ENCODE measurements around the gene FGF2.
A peak's percentile ranks its signal among the peaks of the same experiment; 100 is the strongest.

Gene FGF2

GRCh38 chr4:122814426-122814825 is 12.2 kb upstream of the FGF2 start:
- Histone ChIP-seq H3K4me1 (ENCODE audit: insufficient read depth, low read length) (no peaks in the 10 kb centered on the region), H3K4me3 (ENCODE audit: low read length) (no peak overlapping the region), H3K36me3 (ENCODE audit: insufficient read depth, low read length) (no peaks in the 10 kb centered on the region), H3K9ac (ENCODE audit: low read depth, low read length) (no peak overlapping the region), H3K9me3 (ENCODE audit: insufficient read depth, low read depth, low read length) (peaks cover 5% of the 10 kb centered on the region; the same call in 1 of the 2 replicates), H3K27ac (ENCODE audit: low read depth, low read length) (no peak overlapping the region), H3K27me3 (ENCODE audit: insufficient read depth, low read length) (no peaks in the 10 kb centered on the region)
- no CpG with 5 or more reads among the region's 2 CpGs for WGBS

- no peak overlapping the region for H3K9ac ChIP-seq (ENCODE audit: low read depth, low read length)
- H3K4me1 ChIP-seq (ENCODE audit: insufficient read depth, low read length) = no peaks in the 10 kb centered on the region
- H3K27ac ChIP-seq (ENCODE audit: low read depth, low read length) = no peak overlapping the region
- no peaks in the 10 kb centered on the region for H3K36me3 ChIP-seq (ENCODE audit: insufficient read depth, low read length)
- no peaks in the 10 kb centered on the region for H3K27me3 ChIP-seq (ENCODE audit: insufficient read depth, low read length)
- H3K4me3 ChIP-seq (ENCODE audit: low read length) = no peak overlapping the region
- H3K9me3 ChIP-seq (ENCODE audit: insufficient read depth, low read depth, low read length) = peaks cover 5% of the 10 kb centered on the region; the same call in 1 of the 2 replicates
- 97% methylated on average over 6 of the region's 6 CpGs for WGBS
These were observed 11.4 kb upstream of the FGF2 start for GRCh38 chr4:122815248-122815647.

- H3K4me1 ChIP-seq (ENCODE audit: insufficient read depth, low read length) = no peaks in the 10 kb centered on the region
- no peaks in the 10 kb centered on the region for H3K9me3 ChIP-seq (ENCODE audit: insufficient read depth, low read depth, low read length)
- 89% methylated on average over 3 of the region's 4 CpGs for WGBS
- no peaks in the 10 kb centered on the region for H3K27me3 ChIP-seq (ENCODE audit: insufficient read depth, low read length)
- H3K27ac ChIP-seq (ENCODE audit: low read depth, low read length) = no peak overlapping the region
- no peak overlapping the region for H3K9ac ChIP-seq (ENCODE audit: low read depth, low read length)
- no peaks in the 10 kb centered on the region for H3K36me3 ChIP-seq (ENCODE audit: insufficient read depth, low read length)
- no peak overlapping the region for H3K4me3 ChIP-seq (ENCODE audit: low read length)
These were observed 10.2 kb upstream of the FGF2 start for GRCh38 chr4:122816476-122816875.

- H3K9me3 ChIP-seq (ENCODE audit: insufficient read depth, low read depth, low read length) = no peaks in the 10 kb centered on the region
- peaks cover 6% of the 10 kb centered on the region; the same call in 1 of the 2 replicates for H3K4me1 ChIP-seq (ENCODE audit: insufficient read depth, low read length)
- no peak overlapping the region for H3K9ac ChIP-seq (ENCODE audit: low read depth, low read length)
- H3K27ac ChIP-seq (ENCODE audit: low read depth, low read length) = no peak overlapping the region
- 93% methylated on average over 7 of the region's 7 CpGs for WGBS
- no peaks in the 10 kb centered on the region for H3K36me3 ChIP-seq (ENCODE audit: insufficient read depth, low read length)
- H3K27me3 ChIP-seq (ENCODE audit: insufficient read depth, low read length) = no peaks in the 10 kb centered on the region
- no peak overlapping the region for H3K4me3 ChIP-seq (ENCODE audit: low read length)
These were observed 6.8 kb upstream of the FGF2 start for GRCh38 chr4:122819708-122820449.

- H3K4me3 ChIP-seq (ENCODE audit: low read length) = no peak overlapping the region
- H3K9ac ChIP-seq (ENCODE audit: low read depth, low read length) = no peak overlapping the region
- H3K9me3 ChIP-seq (ENCODE audit: insufficient read depth, low read depth, low read length) = no peaks in the 10 kb centered on the region
- no peak overlapping the region for H3K27ac ChIP-seq (ENCODE audit: low read depth, low read length)
- no peaks in the 10 kb centered on the region for H3K36me3 ChIP-seq (ENCODE audit: insufficient read depth, low read length)
- WGBS = 92% methylated on average over 1 of the region's 1 CpG
- no peaks in the 10 kb centered on the region for H3K27me3 ChIP-seq (ENCODE audit: insufficient read depth, low read length)
- peaks cover 14% of the 10 kb centered on the region for H3K4me1 ChIP-seq (ENCODE audit: insufficient read depth, low read length)
These were observed 5.5 kb upstream of the FGF2 start for GRCh38 chr4:122821092-122821491.

- Histone ChIP-seq H3K27me3 (ENCODE audit: insufficient read depth, low read length) (no peaks in the 10 kb centered on the region), H3K36me3 (ENCODE audit: insufficient read depth, low read length) (no peaks in the 10 kb centered on the region), H3K4me3 (ENCODE audit: low read length) (no peak overlapping the region), H3K9ac (ENCODE audit: low read depth, low read length) (no peak overlapping the region), H3K4me1 (ENCODE audit: insufficient read depth, low read length) (peaks cover 15% of the 10 kb centered on the region), H3K9me3 (ENCODE audit: insufficient read depth, low read depth, low read length) (no peaks in the 10 kb centered on the region), H3K27ac (ENCODE audit: low read depth, low read length) (no peak overlapping the region)
- WGBS = no CpG with 5 or more reads among the region's 2 CpGs
These were observed 4.2 kb upstream of the FGF2 start for GRCh38 chr4:122822466-122822865.

- Histone ChIP-seq H3K4me1 (ENCODE audit: insufficient read depth, low read length) (peaks cover 15% of the 10 kb centered on the region), H3K4me3 (ENCODE audit: low read length) (no peak overlapping the region), H3K36me3 (ENCODE audit: insufficient read depth, low read length) (no peaks in the 10 kb centered on the region), H3K9me3 (ENCODE audit: insufficient read depth, low read depth, low read length) (no peaks in the 10 kb centered on the region), H3K27me3 (ENCODE audit: insufficient read depth, low read length) (no peaks in the 10 kb centered on the region), H3K27ac (ENCODE audit: low read depth, low read length) (no peak overlapping the region), H3K9ac (ENCODE audit: low read depth, low read length) (no peak overlapping the region)
- 99% methylated on average over 2 of the region's 2 CpGs for WGBS
These were observed 3.2 kb upstream of the FGF2 start for GRCh38 chr4:122823476-122823875.

GRCh38 chr4:122824616-122825015 is 2.0 kb upstream of the FGF2 start:
- H3K27ac ChIP-seq (ENCODE audit: low read depth, low read length) = no peak overlapping the region
- H3K9me3 ChIP-seq (ENCODE audit: insufficient read depth, low read depth, low read length) = no peaks in the 10 kb centered on the region
- no peaks in the 10 kb centered on the region for H3K27me3 ChIP-seq (ENCODE audit: insufficient read depth, low read length)
- H3K9ac ChIP-seq (ENCODE audit: low read depth, low read length) = no peak overlapping the region
- no peak overlapping the region for H3K4me3 ChIP-seq (ENCODE audit: low read length)
- 84% methylated on average over 2 of the region's 2 CpGs for WGBS
- peaks cover 24% of the 10 kb centered on the region for H3K4me1 ChIP-seq (ENCODE audit: insufficient read depth, low read length)
- H3K36me3 ChIP-seq (ENCODE audit: insufficient read depth, low read length) = peaks cover 7% of the 10 kb centered on the region; the same call in 1 of the 2 replicates

DNA sequence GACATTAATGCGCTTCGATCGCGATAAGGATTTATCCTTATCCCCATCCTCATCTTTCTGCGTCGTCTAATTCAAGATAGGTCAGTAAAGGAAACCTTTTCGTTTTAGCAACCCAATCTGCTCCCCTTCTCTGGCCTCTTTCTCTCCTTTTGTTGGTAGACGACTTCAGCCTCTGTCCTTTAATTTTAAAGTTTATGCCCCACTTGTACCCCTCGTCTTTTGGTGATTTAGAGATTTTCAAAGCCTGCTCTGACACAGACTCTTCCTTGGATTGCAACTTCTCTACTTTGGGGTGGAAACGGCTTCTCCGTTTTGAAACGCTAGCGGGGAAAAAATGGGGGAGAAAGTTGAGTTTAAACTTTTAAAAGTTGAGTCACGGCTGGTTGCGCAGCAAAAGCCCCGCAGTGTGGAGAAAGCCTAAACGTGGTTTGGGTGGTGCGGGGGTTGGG is 528 bp upstream of the FGF2 start:
- WGBS = 16% methylated on average over 18 of the region's 18 CpGs

GRCh38 chr4:122827258-122827878 is 737 bp downstream of the FGF2 start:
- H3K4me1 ChIP-seq (ENCODE audit: insufficient read depth, low read length) = peaks cover 52% of the 10 kb centered on the region
- WGBS = under 1% methylated on average over 57 of the region's 57 CpGs
- H3K27ac ChIP-seq (ENCODE audit: low read depth, low read length) = peak overlapping the region; percentile 92
- peak overlapping the region; percentile 81 for H3K4me3 ChIP-seq (ENCODE audit: low read length)
- no peaks in the 10 kb centered on the region for H3K9me3 ChIP-seq (ENCODE audit: insufficient read depth, low read depth, low read length)
- peak overlapping the region; percentile 96 for H3K9ac ChIP-seq (ENCODE audit: low read depth, low read length)
- H3K27me3 ChIP-seq (ENCODE audit: insufficient read depth, low read length) = no peaks in the 10 kb centered on the region
- H3K36me3 ChIP-seq (ENCODE audit: insufficient read depth, low read length) = peaks cover 33% of the 10 kb centered on the region

More for the DNA sequence above, 528 bp upstream of the FGF2 start:
- peaks cover 21% of the 10 kb centered on the region; the same call in 1 of the 2 replicates for H3K36me3 ChIP-seq (ENCODE audit: insufficient read depth, low read length)
- no peaks in the 10 kb centered on the region for H3K9me3 ChIP-seq (ENCODE audit: insufficient read depth, low read depth, low read length)
- H3K4me1 ChIP-seq (ENCODE audit: insufficient read depth, low read length) = peaks cover 39% of the 10 kb centered on the region
- no peaks in the 10 kb centered on the region for H3K27me3 ChIP-seq (ENCODE audit: insufficient read depth, low read length)
- peak overlapping the region; percentile 82 for H3K9ac ChIP-seq (ENCODE audit: low read depth, low read length)
- peak overlapping the region; percentile 92 for H3K27ac ChIP-seq (ENCODE audit: low read depth, low read length)
- H3K4me3 ChIP-seq (ENCODE audit: low read length) = peak overlapping the region; percentile 81

GRCh38 chr4:122827879-122828601 is 1.4 kb downstream of the FGF2 start:
- peak overlapping the region; percentile 92 for H3K27ac ChIP-seq (ENCODE audit: low read depth, low read length)
- H3K27me3 ChIP-seq (ENCODE audit: insufficient read depth, low read length) = no peaks in the 10 kb centered on the region
- WGBS = under 1% methylated on average over 10 of the region's 10 CpGs
- peaks cover 58% of the 10 kb centered on the region for H3K4me1 ChIP-seq (ENCODE audit: insufficient read depth, low read length)
- H3K9me3 ChIP-seq (ENCODE audit: insufficient read depth, low read depth, low read length) = no peaks in the 10 kb centered on the region
- peak overlapping the region; percentile 96 for H3K9ac ChIP-seq (ENCODE audit: low read depth, low read length)
- H3K4me3 ChIP-seq (ENCODE audit: low read length) = peak overlapping the region; percentile 81
- peaks cover 39% of the 10 kb centered on the region for H3K36me3 ChIP-seq (ENCODE audit: insufficient read depth, low read length)
